ENCODE data around the gene PLCD3.

Gene PLCD3

DNA sequence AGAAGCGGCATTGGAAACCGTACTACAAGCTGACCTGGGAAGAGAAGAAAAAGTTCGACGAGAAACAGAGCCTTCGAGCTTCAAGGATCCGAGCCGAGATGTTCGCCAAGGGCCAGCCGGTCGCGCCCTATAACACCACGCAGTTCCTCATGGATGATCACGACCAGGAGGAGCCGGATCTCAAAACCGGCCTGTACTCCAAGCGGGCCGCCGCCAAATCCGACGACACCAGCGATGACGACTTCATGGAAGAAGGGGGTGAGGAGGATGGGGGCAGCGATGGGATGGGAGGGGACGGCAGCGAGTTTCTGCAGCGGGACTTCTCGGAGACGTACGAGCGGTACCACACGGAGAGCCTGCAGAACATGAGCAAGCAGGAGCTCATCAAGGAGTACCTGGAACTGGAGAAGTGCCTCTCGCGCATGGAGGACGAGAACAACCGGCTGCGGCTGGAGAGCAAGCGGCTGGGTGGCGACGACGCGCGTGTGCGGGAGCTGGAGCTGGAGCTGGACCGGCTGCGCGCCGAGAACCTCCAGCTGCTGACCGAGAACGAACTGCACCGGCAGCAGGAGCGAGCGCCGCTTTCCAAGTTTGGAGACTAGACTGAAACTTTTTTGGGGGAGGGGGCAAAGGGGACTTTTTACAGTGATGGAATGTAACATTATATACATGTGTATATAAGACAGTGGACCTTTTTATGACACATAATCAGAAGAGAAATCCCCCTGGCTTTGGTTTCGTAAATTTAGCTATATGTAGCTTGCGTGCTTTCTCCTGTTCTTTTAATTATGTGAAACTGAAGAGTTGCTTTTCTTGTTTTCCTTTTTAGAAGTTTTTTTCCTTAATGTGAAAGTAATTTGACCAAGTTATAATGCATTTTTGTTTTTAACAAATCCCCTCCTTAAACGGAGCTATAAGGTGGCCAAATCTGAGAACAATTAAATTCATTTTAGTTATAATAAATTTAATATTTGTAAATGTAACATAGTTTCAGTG is 17.7 kb upstream of the PLCD3 start:
- no peak for FAIRE-seq

DNA sequence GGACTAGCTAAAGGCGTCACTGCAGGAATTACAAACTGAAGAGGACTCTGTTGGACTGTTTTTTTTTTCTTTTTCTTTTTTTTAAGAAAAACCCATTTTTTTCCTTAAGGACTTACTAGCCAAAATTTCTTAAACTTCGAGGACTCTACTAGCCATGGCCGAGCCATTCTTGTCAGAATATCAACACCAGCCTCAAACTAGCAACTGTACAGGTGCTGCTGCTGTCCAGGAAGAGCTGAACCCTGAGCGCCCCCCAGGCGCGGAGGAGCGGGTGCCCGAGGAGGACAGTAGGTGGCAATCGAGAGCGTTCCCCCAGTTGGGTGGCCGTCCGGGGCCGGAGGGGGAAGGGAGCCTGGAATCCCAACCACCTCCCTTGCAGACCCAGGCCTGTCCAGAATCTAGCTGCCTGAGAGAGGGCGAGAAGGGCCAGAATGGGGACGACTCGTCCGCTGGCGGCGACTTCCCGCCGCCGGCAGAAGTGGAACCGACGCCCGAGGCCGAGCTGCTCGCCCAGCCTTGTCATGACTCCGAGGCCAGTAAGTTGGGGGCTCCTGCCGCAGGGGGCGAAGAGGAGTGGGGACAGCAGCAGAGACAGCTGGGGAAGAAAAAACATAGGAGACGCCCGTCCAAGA is 16.8 kb upstream of the PLCD3 start:
- no peak for FAIRE-seq

DNA sequence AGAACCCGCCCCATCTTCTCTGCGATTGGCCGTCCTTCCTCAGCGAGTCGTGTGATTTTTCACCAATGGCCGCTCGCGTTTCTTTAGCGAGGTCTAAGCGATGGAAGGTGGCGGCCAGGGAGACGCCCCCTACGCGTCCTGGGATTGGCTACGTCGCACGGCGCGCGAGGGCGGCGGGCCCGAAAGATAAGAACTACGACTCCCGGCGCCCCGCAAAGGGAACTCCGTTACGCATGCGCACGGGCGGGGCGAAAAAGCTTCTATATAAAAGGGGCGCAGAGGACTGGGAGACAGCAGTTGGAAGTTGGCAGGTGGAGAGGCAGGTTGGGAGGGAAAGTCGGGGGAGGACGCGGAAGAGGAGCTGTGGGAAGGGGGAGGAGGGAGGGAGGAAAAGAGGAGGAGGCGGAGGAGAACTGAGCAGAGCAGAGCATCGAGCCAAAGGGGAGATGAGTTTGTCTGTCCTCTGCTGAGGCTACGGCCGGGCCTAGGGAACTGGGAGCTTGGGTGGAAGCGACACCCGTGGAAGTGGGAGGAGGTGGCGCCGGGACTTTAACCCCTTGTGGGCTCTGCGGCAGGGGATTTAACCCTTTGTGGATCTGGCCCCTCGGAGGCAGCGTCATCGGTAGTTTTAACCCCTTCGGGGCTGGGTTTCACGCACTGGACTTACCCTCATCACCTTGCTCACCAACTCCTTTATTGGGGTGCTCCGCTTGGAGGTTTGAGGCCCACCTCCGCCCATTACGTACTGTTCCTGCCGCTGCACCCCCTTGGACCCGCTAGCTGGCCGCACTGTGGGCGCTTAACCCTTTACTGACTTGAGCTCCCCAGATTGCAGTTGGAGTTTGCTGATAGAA is 16.1 kb upstream of the PLCD3 start, which contains the start of gene HEXIM1:
Gene HEXIM1 (plus strand): TSS at position 293 of the 854 bp plus-strand sequence. CDS start 716 bp downstream, outside the sequence.
- FAIRE-seq = peak; percentile 78

GRCh38 chr17:45147581-45148182 is 15.4 kb upstream of the PLCD3 start:
- FAIRE-seq = no peak

- FAIRE-seq = no peak
Observed at GRCh38 chr17:45146890-45147580, 14.7 kb upstream of the PLCD3 start.

GRCh38 chr17:45146592-45146889 is 14.2 kb upstream of the PLCD3 start:
- FAIRE-seq = no peak

DNA sequence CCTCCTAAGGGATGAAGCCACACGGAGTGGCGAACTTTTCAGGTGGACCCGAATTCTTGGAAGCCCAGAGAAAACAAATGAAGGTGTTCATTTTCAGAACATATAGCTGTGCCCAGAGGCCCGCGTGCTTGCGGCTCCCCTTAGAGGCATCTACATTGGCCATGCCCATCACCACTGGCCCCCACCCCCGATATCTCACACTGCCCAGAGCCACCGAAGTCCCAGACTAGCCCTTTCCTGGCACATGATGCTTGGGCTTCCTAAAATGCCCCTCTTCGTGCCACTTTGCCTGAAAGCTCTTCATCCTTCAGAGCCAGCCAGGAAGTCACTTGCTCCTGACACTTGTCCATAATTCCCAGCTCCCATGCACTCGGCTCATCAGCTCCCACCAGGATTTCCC is 13.9 kb upstream of the PLCD3 start:
- FAIRE-seq = no peak

DNA sequence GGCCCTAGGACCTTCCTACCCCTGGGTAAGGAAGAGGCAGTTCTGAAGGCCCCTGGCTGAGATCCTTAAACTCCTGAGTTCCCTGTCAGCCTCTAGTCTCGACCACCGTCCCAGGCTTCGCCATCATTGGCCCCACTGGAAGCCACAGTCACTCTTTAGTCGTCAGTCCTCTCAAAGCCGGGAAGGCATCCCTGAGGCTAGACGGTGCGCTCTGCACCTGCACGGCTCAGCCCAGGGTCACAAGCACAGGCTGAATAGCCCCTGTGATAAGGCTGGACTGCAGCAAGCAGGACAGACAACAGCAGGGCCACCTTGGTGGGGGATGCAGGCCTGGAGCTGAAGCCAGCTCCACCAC is 12.7 kb upstream of the PLCD3 start:
- FAIRE-seq = no peak

DNA sequence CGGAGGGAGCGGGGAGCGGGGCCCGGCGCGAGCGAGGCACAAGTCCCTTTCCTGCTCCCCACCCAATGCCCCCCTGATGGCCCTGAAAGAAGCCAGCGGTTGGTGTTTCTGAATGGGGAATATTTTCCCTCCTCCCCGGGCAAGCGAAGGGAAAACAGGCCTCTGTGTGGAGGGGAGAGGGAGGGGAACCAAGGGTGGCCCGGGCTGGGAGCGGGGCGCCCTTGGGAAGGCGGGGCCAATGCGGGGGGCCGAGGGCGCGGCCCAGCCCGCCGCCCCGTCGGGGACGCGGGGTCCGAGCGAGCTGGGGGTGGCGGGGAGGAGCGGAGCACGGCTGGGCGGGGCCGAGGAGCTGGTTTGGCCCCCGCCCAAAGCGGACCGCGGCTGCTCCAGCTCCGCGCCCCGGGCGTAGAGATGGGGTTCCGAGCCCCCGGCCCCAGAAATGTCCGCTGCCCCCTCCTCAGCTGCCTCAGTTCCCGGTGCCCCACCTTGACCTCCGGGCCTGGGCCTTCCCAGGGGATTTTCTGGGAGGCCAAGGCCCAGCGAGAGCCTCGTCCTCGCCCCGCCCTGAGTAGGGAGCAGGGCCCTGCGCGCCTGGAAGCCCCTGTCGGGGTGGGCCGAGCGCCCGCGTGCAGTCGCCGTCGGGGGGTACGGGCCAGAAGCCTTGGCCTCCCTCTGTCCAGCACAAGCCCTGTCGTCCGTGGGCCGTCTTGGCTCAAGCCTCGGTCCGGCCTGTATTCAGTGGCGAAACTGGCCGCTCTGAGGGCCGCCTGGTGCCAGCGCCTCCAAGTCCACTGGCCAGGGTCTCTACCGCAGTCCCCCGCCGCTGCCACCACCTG is 12.1 kb upstream of the PLCD3 start:
- no peak for FAIRE-seq

DNA sequence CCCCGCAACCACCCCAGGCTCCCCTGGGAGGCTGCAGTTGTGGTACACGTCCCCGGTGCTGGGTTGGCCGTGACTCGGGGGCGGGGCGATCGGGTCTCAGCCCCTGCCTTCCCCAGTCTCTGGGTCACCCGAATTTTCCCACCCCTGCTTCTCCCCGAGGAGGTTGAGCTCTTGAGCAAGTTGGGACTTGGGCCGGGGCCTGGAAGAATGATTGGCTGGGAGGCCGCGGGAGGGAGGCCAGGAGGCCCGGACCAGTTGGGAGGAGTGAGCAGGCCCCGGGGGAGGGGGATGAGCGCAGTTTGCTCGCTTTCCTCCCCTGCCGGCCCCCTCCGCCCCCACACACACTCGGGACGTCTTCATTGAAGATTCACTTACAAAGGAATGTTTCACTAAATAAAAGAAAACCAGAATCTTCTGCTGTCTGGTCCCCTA is 11.5 kb upstream of the PLCD3 start:
- FAIRE-seq = no peak

DNA sequence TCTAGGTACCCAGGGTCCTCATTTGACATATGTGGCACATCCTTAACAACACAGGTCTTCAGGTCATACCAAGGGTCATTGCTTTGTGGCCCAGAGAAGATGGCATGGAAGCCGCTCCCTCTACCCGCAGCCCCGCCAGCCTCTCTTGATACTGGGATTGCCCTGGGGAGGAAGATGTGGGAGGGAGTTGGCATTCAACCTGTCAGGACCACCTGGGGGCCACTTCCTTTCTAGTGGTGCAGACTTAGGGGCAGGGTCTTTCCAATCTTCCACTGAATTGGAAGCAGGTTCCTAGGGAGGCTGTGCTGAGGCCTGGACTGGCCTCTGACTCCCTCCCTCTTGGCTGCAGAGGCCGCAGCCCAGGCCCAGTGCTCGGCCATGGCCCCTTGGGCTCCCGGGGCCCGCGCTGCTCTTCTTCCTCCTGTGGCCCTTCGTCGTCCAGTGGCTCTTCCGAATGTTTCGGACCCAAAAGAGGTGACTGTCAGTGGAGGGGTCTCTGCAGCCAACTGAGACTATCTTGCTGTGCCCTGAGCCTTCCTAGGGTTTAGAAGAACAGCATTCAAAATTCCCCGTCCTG is 10.9 kb upstream of the PLCD3 start:
- FAIRE-seq = no peak

GRCh38 chr17:45139533-45139920 is 7.2 kb upstream of the PLCD3 start:
- FAIRE-seq = no peak

DNA sequence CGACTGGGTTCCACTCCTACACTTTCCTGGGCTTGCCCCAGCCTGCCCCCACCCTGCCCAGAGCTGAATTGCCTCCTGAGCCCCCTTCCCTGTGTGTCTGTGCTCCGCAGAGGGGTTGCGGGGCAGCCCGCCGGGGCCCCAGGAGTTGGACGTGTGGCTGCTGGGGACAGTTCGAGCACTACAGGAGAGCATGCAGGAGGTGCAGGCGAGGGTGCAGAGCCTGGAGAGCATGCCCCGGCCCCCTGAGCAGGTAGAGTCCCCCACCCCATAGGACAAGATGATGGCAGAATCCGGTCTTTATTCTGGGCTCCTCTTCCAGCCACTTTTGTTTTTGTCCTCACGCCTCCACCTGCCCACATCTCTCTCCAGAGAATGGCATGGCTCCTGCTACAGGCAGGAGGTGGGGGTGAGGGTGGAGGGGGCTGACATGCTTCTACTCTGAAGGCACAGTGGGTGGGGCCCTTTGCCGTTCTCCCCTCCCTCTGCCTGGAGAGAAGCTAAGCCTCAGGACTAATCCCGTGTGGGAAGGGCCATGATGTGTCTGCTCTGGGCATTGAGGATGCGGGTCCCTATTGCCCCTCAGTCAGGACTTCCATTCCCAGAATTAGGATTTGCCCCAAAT is 6.7 kb upstream of the PLCD3 start:
- FAIRE-seq = no peak

DNA sequence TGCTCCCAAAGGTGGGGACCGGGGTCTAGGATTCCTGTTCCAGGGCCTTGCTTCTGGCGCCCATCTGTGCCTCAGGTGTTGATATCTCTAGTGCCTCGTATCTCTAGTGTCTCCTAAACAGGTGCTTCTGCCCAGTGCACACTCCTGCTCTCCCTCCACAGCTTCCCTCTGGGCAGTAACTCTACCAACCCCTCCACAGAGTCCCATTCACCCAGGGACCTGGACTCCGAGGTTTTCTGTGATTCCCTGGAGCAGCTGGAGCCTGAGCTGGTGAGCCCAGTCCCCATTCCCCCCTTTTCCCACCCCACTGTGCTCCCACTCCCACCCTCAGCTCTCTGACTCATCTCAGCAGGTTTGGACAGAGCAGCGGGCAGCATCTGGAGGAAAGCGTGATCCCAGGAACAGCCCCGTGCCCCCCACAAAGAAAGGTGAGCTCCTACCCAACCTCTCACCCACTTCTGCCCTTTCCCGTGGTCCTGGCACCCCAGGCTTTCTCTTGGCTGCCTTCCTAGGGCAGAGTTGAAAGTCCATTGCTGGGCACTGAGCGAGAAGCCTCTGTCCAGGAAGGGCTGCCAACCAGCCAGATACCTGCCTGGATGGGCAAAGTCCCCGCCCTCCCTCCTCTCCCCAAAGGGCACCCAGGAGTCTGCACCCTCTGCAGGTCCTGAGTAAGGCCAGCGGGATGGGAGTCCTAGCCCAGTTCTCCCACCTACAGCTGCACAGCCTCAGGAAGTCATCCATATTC is 5.4 kb upstream of the PLCD3 start:
- FAIRE-seq = no peak

- FAIRE-seq = no peak
Observed at GRCh38 chr17:45136846-45137560, 4.7 kb upstream of the PLCD3 start.

DNA sequence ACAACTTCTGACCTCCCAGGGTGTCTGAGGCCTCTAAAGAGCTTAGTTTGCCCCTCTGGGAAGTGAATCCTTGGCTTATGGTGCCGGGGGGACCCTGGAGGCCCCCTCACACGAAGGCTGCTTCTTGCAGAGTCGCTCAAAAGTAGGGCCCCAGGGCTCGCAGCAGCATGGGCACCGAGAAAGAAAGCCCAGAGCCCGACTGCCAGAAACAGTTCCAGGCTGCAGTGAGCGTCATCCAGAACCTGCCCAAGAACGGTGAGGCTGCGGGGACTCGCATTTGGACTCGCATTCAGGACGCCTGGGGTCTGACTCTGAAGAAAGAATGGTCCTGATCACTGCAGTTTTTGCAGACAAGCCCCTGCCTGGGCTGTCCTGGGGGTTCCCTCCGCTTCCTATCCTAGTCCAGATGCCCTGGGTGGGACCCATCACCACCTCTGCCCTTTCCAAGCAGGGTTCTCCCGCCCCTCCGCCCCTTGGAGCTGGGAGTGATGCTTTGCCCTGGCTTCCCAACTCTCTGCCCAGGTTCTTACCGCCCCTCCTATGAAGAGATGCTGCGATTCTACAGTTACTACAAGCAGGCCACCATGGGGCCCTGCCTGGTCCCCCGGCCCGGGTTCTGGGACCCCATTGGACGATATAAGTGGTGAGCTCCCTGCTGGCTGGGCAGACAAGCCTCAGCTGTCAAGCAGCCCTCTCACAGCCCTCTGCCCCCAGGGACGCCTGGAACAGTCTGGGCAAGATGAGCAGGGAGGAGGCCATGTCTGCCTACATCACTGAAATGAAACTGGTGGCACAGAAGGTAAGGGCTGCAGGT is 3.9 kb upstream of the PLCD3 start:
- FAIRE-seq = no peak

DNA sequence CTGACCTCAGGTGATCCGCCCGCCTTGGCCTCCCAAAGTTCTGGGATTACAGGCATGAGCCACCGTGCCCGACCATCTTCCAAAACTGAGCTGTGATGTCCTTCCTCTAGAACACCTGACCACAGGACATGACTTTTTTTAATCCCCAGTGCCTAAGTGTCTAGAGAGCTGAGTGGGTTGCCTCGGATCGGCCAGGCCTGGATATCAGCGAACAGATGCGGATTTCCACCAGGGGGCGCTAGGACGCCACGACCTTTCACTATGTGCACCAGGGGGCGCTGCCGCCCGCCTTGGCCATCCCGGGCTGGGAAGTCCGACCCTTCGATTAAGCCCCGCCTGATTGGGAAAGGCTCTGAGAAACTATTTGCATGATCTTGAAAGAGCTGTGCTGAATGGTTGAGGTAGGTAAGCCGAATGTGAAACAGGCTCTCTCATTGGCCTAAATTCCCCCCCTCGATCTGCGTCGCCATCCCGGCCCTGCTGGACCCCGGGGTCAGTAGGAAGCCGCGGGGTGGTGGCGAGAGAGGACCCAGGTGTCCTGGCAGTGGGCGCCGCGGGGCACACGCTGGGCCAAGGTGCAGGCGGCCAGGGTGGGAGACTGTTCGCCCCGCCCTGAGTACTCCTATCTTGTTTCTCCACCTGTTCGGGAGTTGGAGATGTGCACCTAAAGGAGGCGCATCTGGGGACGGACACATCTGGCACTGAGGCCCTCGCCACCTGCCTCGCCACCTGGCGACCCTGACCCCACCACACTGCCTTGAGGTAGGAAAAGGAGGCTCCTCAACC is 3.1 kb upstream of the PLCD3 start, which contains the start of gene ACBD4:
Gene ACBD4 (plus strand): TSS at position 496 of the 786 bp plus-strand sequence. CDS start 458 bp downstream, outside the sequence.
- FAIRE-seq = peak; percentile 98

All from islet of Langerhans (tissue), 1 donor.